ENCODE measurements around the gene GREB1.
"Not testable (repeated sequence)": the region's sequence is repeated elsewhere in the genome, so short reads cannot be mapped to it uniquely, and the experiment has no call there.

The GREB1 gene

DNA sequence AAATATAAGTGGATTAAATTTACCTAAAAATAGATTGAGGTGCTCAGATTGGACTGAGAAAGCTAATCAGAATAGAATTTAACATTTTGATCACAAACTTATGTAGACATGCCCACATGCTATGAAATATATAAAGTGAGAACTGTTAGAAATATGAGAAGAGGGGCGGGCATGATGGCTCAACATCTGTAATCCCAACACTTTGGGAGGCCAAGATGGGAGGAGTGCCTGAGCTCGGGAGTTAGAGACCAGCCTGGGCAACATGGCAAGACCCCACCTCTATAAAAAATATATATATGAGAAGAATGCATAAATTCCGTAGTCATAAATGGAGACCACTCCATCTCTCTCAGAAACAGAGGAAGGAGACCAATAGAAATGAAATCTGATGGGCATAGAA lies 110.4 kb downstream of the GREB1 start:
- no peak for DNase-seq

DNA sequence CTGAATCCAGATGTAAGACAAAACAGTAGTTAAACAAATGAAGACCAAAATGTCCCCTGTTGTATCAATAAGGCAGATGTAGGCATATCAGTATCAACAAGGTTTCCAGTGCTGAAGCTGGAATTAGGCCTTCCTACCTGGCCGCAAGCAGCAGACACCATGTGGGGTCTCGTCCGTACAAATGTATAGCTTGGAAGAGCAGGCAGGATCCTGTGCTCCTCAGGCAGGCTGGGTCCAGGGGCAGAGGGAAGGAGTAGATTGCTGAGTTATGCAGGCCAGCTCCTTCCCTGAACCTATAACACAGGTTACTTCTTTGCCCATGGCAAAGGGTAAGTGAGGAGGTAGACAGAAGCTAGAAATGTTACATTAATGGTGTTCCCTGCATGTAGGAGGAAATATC lies 112.7 kb downstream of the GREB1 start:
- DNase-seq = no peak

DNA sequence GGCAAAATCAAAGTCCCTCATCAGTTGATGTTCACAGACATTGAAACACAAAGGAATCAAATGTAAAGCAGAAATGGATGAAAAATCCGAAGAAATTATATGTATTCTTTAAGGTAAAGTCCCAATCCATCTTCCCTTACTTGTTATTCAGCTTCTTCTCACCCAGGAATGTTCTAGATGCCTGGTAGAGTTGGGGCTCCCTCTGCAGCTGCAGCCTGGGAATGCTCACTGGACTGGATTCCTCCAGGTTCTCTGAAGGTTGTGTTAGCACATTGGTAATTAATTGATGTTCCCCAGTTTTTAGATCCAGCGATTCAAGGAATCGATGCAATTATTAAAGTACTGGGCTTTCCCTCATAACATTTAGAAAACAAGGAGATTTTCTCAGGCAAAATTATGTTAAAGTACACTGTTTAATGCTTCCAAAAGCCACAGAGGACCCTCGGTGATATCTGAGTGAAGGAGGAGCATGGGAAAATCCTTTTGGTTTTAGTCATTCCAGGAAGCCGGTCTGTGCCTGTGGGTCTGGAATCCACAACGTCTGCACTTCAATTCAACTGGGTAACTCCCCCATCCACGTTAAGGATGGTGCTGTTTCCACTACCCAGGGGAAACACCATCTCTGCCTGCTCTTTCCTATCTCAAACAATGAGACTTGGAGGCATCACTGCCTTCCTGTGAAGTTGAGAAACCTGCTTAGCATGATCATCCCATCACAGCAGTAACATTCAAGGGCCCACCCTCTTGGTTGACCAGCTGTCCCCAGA lies 114.2 kb downstream of the GREB1 start:
- no peak for DNase-seq

DNA sequence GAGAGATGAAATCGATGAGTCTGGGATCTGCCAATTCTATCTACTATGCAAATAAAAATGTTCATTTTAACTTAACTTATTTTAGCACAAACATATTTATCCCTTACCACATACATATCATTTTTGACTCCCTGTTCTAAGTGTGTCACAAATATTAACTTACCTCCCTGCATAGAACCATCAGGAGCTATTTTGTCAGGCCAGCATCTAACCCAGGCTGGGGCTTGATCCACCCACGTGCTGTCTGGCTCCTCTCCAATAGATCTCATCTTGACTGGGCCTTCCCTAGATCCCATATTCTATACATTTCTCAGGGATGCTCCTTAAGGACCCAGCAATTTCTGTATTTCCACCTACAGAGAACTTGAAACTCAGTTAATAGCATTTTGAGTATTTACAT lies 115.2 kb downstream of the GREB1 start:
- DNase-seq = no peak

DNA sequence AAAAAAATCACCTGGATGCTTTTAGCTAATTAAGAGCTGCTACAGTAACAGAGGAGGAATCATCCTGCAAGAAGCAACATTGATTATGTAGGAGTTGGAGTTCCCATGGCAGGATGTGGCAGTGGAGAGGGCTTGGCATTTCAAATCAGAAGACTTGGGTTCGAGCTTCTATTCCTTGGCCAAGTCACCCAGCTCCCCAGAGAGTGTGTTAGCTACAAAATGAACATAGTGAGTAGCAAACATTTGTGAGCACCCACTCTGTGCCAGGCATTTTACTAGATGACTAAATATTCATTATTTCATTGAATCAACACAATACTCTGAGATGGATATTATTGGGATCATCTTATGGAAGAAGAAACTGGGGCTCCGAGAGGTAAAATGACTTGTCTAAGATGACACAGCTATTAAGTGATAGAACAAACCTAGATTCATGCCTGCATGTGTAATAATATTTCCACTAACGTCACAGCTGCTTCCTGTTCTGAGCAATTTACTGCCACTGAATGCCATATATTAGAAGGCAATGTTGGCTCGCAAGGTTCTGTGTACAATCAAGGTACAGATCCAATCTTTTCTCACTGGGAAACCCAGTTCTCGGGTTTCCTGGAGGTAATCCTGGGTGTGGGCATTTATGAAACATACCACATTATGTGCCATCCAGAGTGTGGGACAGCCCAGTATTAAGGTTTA lies 118.2 kb downstream of the GREB1 start:
- DNase-seq = no peak

DNA sequence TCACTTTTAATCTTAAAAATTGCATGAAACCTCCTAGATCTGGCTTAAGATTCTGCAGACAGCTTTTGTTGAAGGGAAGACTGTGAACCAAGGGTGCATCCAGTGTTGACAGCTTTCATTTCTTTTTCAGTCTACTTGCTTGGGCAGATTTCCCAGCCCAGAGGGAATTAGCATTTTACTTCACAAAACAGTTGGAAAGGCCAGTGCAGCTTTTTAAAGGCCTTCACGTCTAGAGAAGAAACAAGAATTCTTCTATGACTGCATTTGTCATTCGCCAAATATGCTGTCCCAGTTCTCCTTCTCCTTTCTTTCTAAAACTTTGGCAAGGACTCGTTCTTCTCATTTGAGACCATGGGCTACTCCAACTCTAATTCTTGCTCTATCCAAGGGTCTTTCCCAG lies 118.7 kb downstream of the GREB1 start:
- no peak for DNase-seq

DNA sequence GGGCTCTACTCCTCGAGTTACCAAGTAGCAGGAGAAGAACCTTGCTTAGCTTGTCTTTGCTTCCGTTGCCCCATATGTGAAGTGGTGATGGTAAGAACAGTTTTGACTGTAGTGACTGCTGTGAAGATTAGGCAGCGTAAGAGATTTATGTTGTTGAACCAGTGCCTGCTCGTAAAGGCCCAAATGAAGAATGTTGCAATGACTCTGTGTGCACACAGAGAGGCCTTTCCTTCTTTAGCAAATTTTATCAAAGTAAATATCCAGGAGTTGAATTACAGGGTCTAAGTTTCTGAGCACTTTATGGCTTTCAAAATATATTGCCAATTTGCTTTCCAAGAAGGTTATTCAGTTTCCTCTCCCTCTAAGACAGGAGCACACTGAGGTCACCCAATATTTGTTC lies 121.7 kb downstream of the GREB1 start:
- no peak for DNase-seq

DNA sequence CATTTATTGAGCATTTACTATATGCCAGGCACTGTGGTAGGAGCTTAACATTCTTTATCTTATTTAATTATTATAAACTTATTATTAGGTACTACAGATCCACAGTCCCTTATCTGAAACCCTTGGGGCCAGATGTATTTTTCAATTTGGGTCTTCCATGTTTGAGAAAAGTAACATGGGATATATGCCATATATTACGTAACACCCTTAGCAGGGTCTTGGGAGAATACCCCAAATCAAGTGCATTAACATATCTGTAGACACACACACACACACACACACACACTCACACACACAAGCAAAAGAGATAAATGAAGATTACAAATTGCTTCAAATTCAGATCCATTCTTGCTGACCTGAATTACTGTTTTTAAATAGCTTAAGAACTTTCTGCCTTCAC lies 122.4 kb downstream of the GREB1 start:
- no peak for DNase-seq

DNA sequence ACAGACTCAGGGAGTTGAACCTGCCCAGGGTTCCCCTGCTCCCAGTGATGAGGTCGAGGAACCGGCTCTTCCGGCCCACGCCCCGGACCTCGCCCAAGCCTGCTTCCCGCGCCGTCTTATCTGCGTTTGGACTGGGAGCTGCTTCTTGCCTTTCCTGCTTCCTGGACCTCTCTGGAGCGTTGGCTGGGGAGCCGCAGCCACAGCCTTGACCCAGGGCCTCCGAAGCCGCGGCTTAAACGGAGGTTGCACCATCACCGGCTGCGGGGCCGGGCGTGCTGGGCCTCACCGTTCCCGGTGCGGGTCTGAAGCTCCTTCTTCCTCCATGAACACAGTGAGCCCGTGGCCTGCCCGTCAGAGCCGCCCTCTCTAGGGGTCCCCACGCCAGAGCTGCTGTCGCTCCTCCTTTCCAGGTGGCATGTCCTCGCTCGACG lies 122.8 kb downstream of the GREB1 start:
- no peak for DNase-seq

DNA sequence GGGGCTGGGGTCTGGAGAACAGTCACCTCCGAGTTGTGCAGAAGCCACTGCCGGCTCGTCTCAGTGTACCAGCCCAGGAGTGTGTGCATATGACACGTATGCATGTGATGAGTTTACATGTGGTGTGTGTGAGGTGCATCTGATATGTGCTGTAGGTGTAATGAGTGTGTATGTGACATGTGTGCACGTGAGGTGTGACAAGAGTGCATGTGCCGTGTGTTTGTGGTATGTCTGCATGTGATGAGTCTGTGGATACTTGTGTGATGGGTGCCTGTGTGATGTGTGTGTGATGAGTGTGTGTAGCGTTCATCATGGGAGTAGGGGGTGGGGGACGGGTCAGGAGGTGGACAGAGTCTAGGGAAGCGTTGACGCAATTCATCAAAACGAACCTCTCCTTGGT lies 123.3 kb downstream of the GREB1 start:
- no peak for DNase-seq

DNA sequence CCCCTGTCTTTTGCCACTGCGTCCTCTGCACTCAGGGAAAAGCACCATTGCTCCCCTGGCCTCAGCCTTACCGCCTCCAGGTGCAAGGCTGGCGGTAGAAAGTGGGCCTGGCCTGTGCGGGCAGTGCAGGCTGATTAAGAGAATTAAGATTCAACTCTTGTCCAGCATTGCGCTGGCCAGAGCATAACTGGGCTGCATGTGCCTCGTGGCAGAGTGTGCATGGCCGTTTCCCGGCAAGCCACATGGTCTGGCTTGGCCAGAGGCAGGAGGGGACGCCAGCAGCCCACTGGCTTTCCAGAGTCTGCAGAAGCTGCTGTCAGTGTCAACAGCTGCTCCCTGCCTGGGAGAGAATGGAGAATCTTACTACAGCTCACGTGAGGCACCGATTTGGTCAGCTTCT lies 123.8 kb downstream of the GREB1 start:
- no peak for DNase-seq

DNA sequence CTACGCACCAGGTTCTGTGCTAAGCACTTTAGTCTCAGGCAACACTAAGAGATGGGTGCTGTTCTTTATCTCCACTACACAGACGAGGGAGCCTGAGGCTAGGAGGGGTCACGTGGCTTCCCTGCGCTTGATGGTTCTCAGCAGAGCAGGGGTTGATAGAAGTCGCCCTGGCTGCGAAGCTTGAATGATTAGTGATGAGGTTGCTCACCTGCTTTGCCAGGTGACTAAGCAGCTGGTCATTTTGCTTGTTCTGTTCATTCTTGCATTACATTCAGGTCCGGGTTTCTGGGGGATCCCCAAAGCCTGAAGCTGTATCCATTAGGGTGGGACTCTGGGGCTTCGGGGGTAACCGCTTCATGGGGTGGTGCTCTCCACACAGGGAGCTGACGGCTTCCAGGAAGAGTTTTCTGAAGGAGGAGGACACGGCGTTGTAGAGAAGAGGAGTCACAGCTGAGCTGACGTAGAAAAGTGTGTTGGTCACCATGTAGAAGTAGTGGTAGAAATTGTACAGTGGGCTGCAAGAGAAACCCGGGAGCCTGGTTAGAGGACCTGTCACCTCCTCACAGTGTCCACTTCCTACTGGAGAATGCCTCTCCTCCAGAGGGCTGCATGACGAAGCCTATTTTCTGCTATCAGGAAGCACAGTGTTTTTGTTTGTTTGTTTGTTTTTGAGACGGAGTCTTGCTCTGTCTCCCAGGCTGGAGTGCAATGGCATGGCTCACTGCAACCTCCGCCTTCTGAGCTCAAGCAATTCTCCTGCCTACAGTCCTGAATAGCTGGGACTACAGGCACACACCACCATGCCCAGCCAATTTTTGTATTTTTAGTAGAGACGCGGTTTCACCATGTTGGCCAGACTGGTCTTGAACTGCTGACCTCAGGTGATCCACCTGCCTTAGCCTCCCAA lies 124.6 kb downstream of the GREB1 start:
- no peak for DNase-seq

DNA sequence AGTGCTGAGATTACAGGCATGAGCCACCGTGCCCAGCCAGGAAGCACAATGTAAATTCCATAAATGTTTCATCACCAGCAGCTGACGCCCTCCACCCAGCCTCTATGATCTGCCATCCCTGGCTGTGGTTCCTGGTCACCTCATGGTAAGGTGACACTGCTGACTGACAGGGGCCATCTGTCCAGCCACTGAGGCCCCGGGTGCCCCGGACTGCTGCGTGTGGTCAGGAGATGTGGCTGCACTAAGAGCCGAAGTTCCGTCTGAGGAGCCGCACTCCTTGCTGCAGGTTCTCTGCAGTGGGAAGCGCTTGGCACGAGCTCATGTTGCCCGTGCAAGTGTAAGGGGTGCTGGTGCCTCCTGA lies 125.2 kb downstream of the GREB1 start:
- DNase-seq = no peak

DNA sequence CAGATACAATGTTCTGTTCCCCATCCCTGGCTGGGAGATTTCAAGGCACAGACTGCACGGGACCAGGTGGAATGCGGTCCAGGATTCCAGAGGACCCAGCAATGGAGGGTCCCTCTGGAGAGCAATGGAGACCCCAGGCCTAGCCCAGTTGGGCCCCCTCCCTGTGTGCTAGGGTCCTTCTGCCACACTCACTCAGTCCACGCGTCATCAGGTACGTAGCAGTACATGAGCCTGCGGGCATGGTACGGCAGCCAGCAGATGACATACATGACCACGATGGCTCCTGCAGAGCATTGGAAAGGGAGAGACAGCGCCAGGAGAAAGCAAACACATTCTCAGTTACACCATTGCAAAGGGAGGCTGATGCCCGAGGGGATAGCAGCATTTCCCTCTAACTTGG lies 126.0 kb downstream of the GREB1 start:
- DNase-seq = no peak

DNA sequence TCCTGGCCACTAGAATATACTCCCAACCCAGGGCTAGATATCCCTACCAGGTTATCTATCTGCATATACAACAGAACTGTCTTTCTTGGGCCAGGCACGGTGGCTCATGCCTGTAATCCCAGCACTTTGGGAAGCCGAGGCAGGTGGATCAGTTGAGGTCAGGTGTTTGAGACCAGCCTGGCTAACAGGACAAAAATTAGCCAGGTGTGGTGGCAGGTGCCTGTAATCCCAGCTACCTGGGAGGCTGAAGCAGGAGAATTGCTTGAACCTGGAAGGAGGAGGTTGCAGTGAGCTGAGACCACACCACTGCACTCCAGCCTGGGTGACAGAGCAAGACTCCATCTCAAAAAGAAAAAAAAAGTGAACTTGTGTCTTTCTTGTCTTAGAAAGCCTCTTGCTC lies 126.6 kb downstream of the GREB1 start:
- DNase-seq = not testable (repeated sequence)

DNA sequence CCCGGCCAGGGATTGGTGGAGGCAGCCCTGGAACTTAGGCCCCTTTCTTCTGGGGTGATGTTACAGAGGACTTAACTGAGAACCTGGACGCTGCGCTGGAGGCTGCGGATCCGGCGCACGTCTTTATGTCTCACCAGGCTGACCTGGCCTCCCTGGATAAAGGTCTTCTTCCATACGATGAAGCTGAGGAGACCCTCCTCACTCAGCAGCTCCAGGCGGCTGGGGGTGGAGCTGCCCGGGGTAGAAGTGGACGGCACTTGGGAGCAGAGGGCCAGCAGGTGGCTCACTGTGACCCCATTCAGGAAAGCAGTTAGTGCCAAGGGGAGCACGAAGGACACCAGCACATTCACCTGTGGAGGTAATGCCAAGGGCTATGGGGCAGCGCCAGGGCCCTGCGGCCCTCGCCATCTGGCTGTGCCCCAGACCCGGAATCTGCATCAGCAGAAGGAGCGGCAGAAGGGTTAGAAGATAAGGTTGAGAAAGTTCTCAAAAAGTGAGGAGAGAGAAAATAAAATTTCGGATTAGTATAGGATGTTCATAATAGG lies 128.1 kb downstream of the GREB1 start:
- DNase-seq = no peak

DNA sequence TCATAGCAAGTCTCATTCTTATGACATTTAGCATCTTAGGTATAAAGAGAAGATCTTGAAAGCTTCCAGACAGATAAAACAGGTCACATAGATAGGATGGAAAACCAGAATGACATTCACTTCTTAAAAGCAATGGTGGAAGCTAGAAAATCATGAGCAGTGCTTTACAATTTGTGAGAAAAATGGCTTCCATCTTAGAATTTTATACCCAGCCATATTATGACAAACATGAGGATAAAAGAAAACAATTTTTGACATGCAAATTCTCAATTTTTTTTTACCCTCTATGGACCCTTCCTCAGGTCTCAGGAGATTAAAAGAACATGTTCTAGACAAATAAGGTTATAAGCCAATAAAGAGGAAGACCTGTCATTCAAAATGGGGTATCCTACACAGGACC lies 129.0 kb downstream of the GREB1 start:
- DNase-seq = no peak

DNA sequence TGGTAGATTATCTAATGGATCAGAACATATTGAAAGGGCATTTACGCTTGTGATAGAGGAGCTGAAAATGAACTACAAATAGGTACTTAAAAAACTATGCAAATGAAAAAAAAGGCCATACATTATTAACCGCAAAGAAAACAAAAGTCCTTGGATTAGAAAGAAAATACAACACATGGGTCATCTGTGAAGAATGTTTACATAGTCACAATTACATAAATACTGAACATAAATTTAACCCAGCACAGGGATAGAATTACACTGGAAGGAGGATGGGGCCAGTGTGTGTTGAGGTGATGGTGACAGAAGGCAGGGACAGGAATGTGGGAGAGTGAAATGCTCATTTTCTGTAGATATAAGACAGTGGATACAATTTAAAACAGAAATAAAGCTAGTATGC lies 129.6 kb downstream of the GREB1 start:
- no peak for DNase-seq

DNA sequence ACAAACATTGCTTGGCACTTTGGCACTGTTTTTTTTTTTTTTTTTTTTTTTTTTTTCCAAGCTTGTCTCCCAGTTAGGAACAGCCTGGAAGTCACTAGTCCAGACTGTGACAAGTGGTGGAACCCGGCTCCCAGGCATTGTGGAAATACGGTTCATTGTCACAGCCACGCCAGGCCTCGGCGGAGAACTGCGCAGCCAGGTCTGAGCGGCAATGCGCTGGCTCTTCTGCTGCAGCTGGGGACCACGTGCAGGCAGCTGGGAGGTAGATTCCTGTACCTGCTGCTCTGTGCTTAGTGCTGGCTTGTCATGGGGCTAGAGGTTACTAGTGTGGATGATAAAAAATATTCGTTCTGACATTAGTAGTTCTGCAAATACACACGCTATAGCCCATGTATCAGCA lies 131.2 kb downstream of the GREB1 start:
- DNase-seq = no peak

DNA sequence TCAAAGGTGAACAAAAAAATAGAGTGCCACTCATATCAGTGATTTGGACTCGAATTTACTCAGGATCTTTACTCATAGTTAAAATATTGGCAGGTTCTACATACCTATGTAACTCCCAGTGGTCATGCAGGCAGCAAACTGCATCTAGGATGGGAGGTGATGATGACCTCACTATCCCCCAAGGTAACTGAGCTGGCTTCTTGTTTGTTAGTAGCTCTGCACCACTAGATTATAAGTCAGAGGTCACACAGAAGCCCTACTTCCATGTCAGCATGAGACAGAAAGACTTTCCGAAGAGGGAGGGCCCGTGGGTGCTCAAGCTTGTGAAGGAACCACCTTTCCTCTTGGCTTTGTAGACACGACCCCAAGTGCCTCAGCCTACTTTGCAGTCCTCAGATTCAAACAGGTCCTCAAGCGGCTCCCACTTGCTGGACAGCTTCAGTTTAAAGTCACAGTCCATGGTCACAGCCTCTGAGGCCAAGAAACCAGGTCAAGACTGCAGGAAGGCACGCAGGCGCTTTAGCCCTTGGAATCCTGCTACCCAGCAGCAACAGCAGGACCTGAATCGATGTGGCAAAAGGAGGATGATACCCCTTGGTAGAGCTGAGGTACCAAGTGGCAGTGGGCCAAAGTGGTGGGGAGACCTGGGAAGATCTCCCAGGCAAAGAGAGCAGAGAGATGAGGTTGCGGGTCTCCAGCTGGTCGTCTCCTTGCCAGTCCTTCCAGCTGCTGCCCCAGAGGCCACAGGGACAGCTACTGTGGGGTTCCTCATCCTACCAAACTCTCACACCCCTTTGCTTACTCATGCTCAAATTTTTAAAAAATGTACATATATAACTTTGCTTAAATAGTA lies 131.9 kb downstream of the GREB1 start:
- DNase-seq = no peak

DNA sequence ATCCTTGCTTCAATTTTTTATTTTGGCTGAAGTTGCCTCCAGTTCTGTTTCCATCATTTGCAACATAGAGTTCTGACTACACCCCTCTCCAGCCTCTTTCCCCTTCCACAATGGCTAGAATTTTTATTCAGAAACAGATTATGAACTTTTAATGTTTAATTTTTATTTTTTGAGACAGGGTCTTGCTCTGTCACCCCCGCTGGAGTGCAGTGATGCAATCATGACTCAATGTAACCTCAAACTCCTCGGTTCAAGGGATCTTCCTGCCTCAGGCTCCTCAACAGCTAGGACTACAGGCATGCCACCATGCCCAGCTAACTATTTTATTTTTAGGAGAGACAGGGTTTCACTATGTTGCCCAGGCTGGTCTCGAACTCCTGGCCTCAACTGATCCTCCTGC lies 133.3 kb downstream of the GREB1 start:
- DNase-seq = no peak

DNA sequence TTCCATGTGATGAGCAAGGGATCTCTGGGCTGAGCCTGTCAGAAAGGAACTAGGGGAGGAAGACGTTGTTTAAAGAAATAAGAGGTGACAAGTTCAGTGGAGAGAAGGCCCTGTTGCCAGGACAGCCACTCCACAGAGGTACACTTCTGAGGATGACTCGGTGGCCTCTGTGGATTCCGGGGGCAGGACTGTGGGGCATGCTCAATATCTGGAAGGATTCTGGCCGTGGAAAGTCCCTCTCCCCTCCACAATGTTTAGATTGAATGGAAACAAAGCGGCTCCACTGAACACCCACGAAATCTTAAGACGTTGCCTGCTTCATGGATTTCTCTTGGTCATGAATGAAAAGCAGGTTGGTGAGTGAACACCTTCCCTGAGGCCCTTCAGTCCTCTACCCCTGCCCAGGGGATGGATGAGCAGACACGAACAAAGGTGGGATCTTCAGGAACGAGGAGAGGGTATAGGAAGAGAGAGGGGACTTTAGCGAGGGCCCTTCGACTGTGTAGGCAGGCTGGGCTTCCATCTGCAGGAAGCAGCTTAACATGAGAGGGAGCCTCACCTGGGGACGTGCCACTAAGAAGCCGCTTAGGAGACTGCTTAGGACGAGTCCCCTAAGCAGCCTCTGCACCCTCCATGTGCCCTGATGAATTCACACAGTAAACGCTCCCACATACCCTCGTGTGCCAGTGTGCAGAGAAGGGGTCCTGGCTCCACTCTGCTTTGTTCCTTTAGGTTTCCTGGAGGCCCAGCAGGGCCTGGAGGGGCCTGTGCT lies 134.2 kb downstream of the GREB1 start:
- no peak for DNase-seq
